PC-3 (cell line): Measurements from ENCODE around the gene DSG1.

ENCODE experiments used
- CTCF ChIP-seq: fragments of 300-600 bp; sonication (generic); conservative IDR thresholded peaks from 2 replicates; pipeline ENCODE4 v1.5.1; 2017; ENCODE audit warnings: antibody characterized with exemption, low read depth, mild to moderate bottlenecking, low read length
- EZH2 ChIP-seq: fragments of 300-600 bp; sonication (generic); IDR thresholded peaks from one replicate; pipeline ENCODE4 v1.6.1; 2017; ENCODE audit warnings: antibody characterized with exemption, mild to moderate bottlenecking, low read length; ENCODE audit not compliant: unreplicated experiment
- EZH2phosphoT487 ChIP-seq: fragments of 300-600 bp; sonication (generic); IDR thresholded peaks from 2 replicates; pipeline ENCODE4 v1.6.1; 2018; ENCODE audit warnings: mild to moderate bottlenecking, antibody characterized with exemption, low read length, borderline replicate concordance

GRCh38 chr18:31396796-31397612, 79.0 kb downstream of the DSG1 start:
- no peak for TF ChIP-seq CTCF
- no peak for TF ChIP-seq EZH2
- TF ChIP-seq EZH2phosphoT487, result no peak
